GM12878 (cell line): Measurements from ENCODE around the gene GAD2. TPM values are rescaled to one million over a fixed set of nuclear protein-coding genes. Genes with fewer than 3 reads are reported as not detected.

Experiments
- ATAC-seq: fragments of 200-7000 bp; cut with Tn5 transposase; 3 replicates; pipeline ENCODE4 v1.9.1; 2020; ENCODE audit warnings: mild to moderate bottlenecking, moderate library complexity
- BruUV-seq: library from RNA; stranded (reverse); fragments of 400-500 nt; replicated peaks from 2 replicates; lab custom pipeline; 2021; lab: Mats Ljungman, UMichigan
- CTCF ChIA-PET: fragments of 300-600 bp; sonication (Branson Sonifier 250); formaldehyde crosslinking; extraction: SDS; loops from one replicate; lab custom pipeline; 2021; ENCODE audit warnings: inconsistent platforms; lab: Yijun Ruan, JAX
- POLR2A ChIA-PET: fragments of 350-600 bp; formaldehyde crosslinking; extraction: SDS; loops from one replicate; lab custom pipeline; 2021; ENCODE audit warnings: inconsistent platforms; lab: Charles Lee
- RAD21 ChIA-PET: fragments of 300-600 bp; sonication (Branson Sonifier 250); formaldehyde crosslinking; loops from one replicate; lab custom pipeline; 2023; ENCODE audit warnings: antibody characterized with exemption; ENCODE audit not compliant: unreplicated experiment; lab: Charles Lee
- SMC1A ChIA-PET: fragments of 300-600 bp; sonication (Branson Sonifier 250); formaldehyde crosslinking; loops from one replicate; lab custom pipeline; 2023; ENCODE audit not compliant: unreplicated experiment, uncharacterized antibody; lab: Charles Lee
- DNase-seq: peaks from one replicate; pipeline ENCODE4 v3.0.0-alpha.2; 2011; ENCODE audit warnings: low read depth, low spot score
- FAIRE-seq: peaks from 3 replicates; lab custom pipeline; 2011; peaks lifted over from hg19 to GRCh38; lab: Jason Lieb, UNC
- H2AFZ ChIP-seq: 2 replicates; pipeline ENCODE4 v1.6.0; 2011; ENCODE audit warnings: low read depth, low read length, control low read depth; ENCODE audit not compliant: control insufficient read depth
- H3K27ac ChIP-seq: 2 replicates; pipeline ENCODE4 v1.5.1; 2011; ENCODE audit warnings: control low read depth; ENCODE audit not compliant: control insufficient read depth, insufficient read depth
- H3K27me3 ChIP-seq, 2 experiments: replicated peaks in 1 of 2; 2 replicates each; pipeline versions ENCODE4 v1.6.0 to v1.6.1; 2011; ENCODE audit warnings: low read length in 1 of 2; ENCODE audit not compliant: control insufficient read depth in 2 of 2, insufficient read depth in 2 of 2
- H3K36me3 ChIP-seq, 2 experiments: 2 replicates each; pipeline ENCODE4 v1.5.1; 2011; ENCODE audit warnings: low read length in 1 of 2; ENCODE audit not compliant: control insufficient read depth in 2 of 2, insufficient read depth in 2 of 2
- H3K4me1 ChIP-seq: 2 replicates; pipeline ENCODE4 v1.6.1; 2011; ENCODE audit warnings: mild to moderate bottlenecking, low read length, moderate library complexity, mixed read lengths; ENCODE audit not compliant: control insufficient read depth, insufficient read depth
- H3K4me2 ChIP-seq: 2 replicates; pipeline ENCODE4 v1.6.0; 2011; ENCODE audit warnings: control low read depth; ENCODE audit not compliant: control insufficient read depth, insufficient read depth
- H3K4me3 ChIP-seq: fragments of 200-600 bp; sonication (generic); 2 replicates; pipeline ENCODE4 v1.5.1; 2016
- H3K79me2 ChIP-seq: 2 replicates; pipeline ENCODE4 v1.6.0; 2011; ENCODE audit warnings: low read length; ENCODE audit not compliant: control insufficient read depth, insufficient read depth
- H3K9ac ChIP-seq: 2 replicates; pipeline ENCODE4 v1.8.0; 2011; ENCODE audit warnings: low read length, control low read depth, mixed read lengths; ENCODE audit not compliant: control insufficient read depth, insufficient read depth
- H3K9me3 ChIP-seq: replicated peaks from 3 replicates; pipeline ENCODE4 v1.5.1; 2011; ENCODE audit warnings: mild to moderate bottlenecking, low read length; ENCODE audit not compliant: control insufficient read depth, insufficient read depth
- H4K20me1 ChIP-seq: 2 replicates; pipeline ENCODE4 v1.6.0; 2011; ENCODE audit not compliant: control insufficient read depth, insufficient read depth
- ATF2 ChIP-seq: IDR thresholded peaks from 2 replicates; pipeline ENCODE4 v1.6.1; 2012; ENCODE audit warnings: low read length, inconsistent platforms
- BHLHE40 ChIP-seq, 2 experiments: fragments of 450-650 bp in 1 of 2; IDR thresholded peaks; 2 replicates each; pipeline ENCODE4 v1.6.1; 2011 to 2017; ENCODE audit warnings: low read depth in 2 of 2, borderline replicate concordance in 1 of 2, improper control_type of control experiment in 1 of 2, low read length in 1 of 2, mild to moderate bottlenecking in 1 of 2
- DPF2 ChIP-seq: fragments of 450-650 bp; IDR thresholded peaks from 2 replicates; pipeline ENCODE4 v1.6.1; 2017; ENCODE audit warnings: mild to moderate bottlenecking
- ETV6 ChIP-seq, 2 experiments: fragments of 450-650 bp in 1 of 2; IDR thresholded peaks in 1 of 2; conservative IDR thresholded peaks in 1 of 2; 2 replicates each; pipeline ENCODE4 v1.6.1; 2014; ENCODE audit warnings: antibody characterized with exemption in 1 of 2, borderline replicate concordance in 1 of 2, low read depth in 1 of 2, mild to moderate bottlenecking in 1 of 2, moderate library complexity in 1 of 2
- FOXM1 ChIP-seq: IDR thresholded peaks from 2 replicates; pipeline ENCODE4 v1.6.1; 2012; ENCODE audit warnings: low read depth, mild to moderate bottlenecking, inconsistent platforms, low read length, moderate library complexity
- IKZF2 ChIP-seq, 2 experiments: fragments of 450-650 bp; IDR thresholded peaks; 2 replicates each; pipeline ENCODE4 v1.6.1; 2017; ENCODE audit warnings: mild to moderate bottlenecking in 2 of 2, moderate library complexity in 2 of 2
- PML ChIP-seq: IDR thresholded peaks from 2 replicates; pipeline ENCODE4 v1.6.1; 2012; ENCODE audit warnings: low read length, inconsistent platforms
- ZBED1 ChIP-seq: IDR thresholded peaks from 2 replicates; pipeline ENCODE4 v1.6.1; 2016; ENCODE audit warnings: borderline replicate concordance
- WGBS: methylation state at CpG from one replicate; pipeline ENCODE4 v1.1.6; 2016; ENCODE audit warnings: low lambda C conversion rate; ENCODE audit not compliant: insufficient replicate concordance, insufficient coverage; ENCODE audit errors: missing lambda C conversion rate; 5-methylcytosine and 5-hydroxymethylcytosine counted together
- in situ Hi-C: fragments of 300-500 bp; cut with MboI; formaldehyde crosslinking; loops from 9 replicates; pipeline ENCODE4 v1.14.3; 2018; ENCODE audit warnings: mixed read lengths
- intact Hi-C: fragments of 100-400 bp; cut with micrococcal nuclease; formaldehyde crosslinking; loops from one replicate; pipeline ENCODE4 v1.14.2; 2022; ENCODE audit not compliant: unreplicated experiment
- polyA plus RNA-seq, 11 experiments: library from polyadenylated mRNA; depleted of rRNA in 4 of 11; unstranded in 6 of 11; stranded (reverse) in 5 of 11; fragments of >200 nt; fragmentation: Nextera tagmentation in 4 of 11; fragmentation: Illumina TruSeq in 1 of 11; extraction: Ambion mirVana in 4 of 11; extraction: Trizol in 1 of 11; gene quantifications; 1 replicate in 1 of 11; 2 replicates in 10 of 11; pipeline versions ENCODE4 v1.2.1 to v1.2.3, GENCODE V29; 2011 to 2016; ENCODE audit warnings: inconsistent platforms in 2 of 11, missing spikeins in 2 of 11, low read depth in 1 of 11
- total RNA-seq, 4 experiments: library from RNA; depleted of rRNA in 3 of 4; stranded (reverse); fragments of >200 nt in 3 of 4; fragmentation: Illumina TruSeq in 1 of 4; extraction: Trizol in 1 of 4; gene quantifications; 2 replicates each; pipeline versions ENCODE4 v1.2.1 to v1.2.3, GENCODE V29; 2013 to 2021

Gene GAD2
- total and polyA plus RNA-seq, 10 of the 15 experiments (the other 5 are each of a cell fraction or from before 2014, with no cell fraction given), result not detected

GRCh38 chr10:26335574-26336093 is 119.1 kb downstream of the GAD2 start:
- H3K27ac ChIP-seq, result peak overlapping the region; percentile 71
- peak overlapping the region; percentile 41 for H3K9ac ChIP-seq
- H3K36me3 ChIP-seq, result no peaks in the 10 kb centered on the region
- H4K20me1 ChIP-seq, result no peaks in the 10 kb centered on the region
- H3K4me1 ChIP-seq, result peaks cover 8% of the 10 kb centered on the region
- POLR2A ChIA-PET, result no interaction called here
- 0% methylated on average over 6 of the region's 6 CpGs for WGBS
- peak overlapping the region; percentile 62 for H3K4me3 ChIP-seq
- FAIRE-seq (no peak), ATAC-seq (peak; percentile 86), DNase-seq (no peak)
- peak overlapping the region; percentile 97 for H2AFZ ChIP-seq
- H3K9me3 ChIP-seq, result no peaks in the 10 kb centered on the region; the same call in 2 of the 3 replicates
- no TSS peak for BruUV-seq
- RAD21 ChIA-PET, result interaction anchor here (0.9 to 4.1 kb wide), 24 partner anchors 12 to 545 kb away, joined by 3 to 45 read pairs (median 4); no protein-coding TSS in a partner anchor
- H3K79me2 ChIP-seq, result no peaks in the 10 kb centered on the region
- in situ Hi-C loops (loop anchor here (5.0 to 10.0 kb wide), 4 partner anchors 222 to 542 kb away; partner anchors contain the start of gene PDSS1), intact Hi-C loops (loop anchor here (1.0 to 10.0 kb wide), 7 partner anchors 103 to 547 kb away; partner anchors contain the start of gene APBB1IP)
- TF ChIP-seq ETV6 (conservative IDR thresholded peaks at IDR 0.05 in 1 of 2, IDR thresholded peaks at IDR 0.05 in 1 of 2; ENCODE audit: borderline replicate concordance in 1 of 2, low read depth in 1 of 2), result 0 out of 4 replicates have a peak, but pooled peaks of 1 of the 2 experiments have one; percentile 3
- 0 out of 2 replicates have a peak, but pooled peaks have one; percentile 5 for TF ChIP-seq ZBED1
- TF ChIP-seq ATF2, result peak; percentile 65; the same call in 1 of the 2 replicates
- 0 out of 2 replicates have a peak, but pooled peaks have one; percentile 9 for TF ChIP-seq DPF2
- no peak for TF ChIP-seq BHLHE40 (IDR thresholded peaks at IDR 0.05; ENCODE audit: borderline replicate concordance in 1 of 2, low read depth in 2 of 2, low read length in 1 of 2)
- TF ChIP-seq IKZF2 (IDR thresholded peaks at IDR 0.05), result no peak
- no peak for TF ChIP-seq PML
- 0 out of 2 replicates have a peak, but pooled peaks have one; percentile 18 for TF ChIP-seq FOXM1
- CTCF ChIA-PET, result interaction anchor here (0.6 to 4.1 kb wide), 36 partner anchors 8 to 546 kb away, joined by 3 to 77 read pairs (median 4); no protein-coding TSS in a partner anchor
- no peaks in the 10 kb centered on the region for H3K27me3 ChIP-seq
- H3K4me2 ChIP-seq, result peak overlapping the region; percentile 72
- SMC1A ChIA-PET, result interaction anchor here (0.7 to 4.6 kb wide), 48 partner anchors 9 to 546 kb away, joined by 3 to 53 read pairs (median 4); no protein-coding TSS in a partner anchor
